GM18951 (cell line): ENCODE measurements around the gene RANBP17.
"Not testable (repeated sequence)": the region's sequence is repeated elsewhere in the genome, so short reads cannot be mapped to it uniquely, and the experiment has no call there.

ENCODE experiments used
- POLR2A ChIP-seq: IDR thresholded peaks from 4 replicates; pipeline ENCODE4 v1.6.1; 2011; ENCODE audit warnings: mild to moderate bottlenecking; ENCODE audit not compliant: insufficient read length, insufficient read depth; ENCODE audit errors: extremely low read depth
- in situ Hi-C: fragments of 300-500 bp; cut with MboI; formaldehyde crosslinking; loops from one replicate; pipeline ENCODE4 v1.12.0; 2022; ENCODE audit warnings: low sequenced_read_pairs, mixed read lengths, inconsistent platforms; ENCODE audit not compliant: unreplicated experiment

Gene RANBP17

GRCh38 chr5:170939178-170939577 is 77.4 kb downstream of the RANBP17 start:
- TF ChIP-seq POLR2A = no peak
- in situ Hi-C loops = no loop called here

- in situ Hi-C loops = no loop called here
- no peak for TF ChIP-seq POLR2A
These were observed 80.0 kb downstream of the RANBP17 start for GRCh38 chr5:170941788-170942187.

GRCh38 chr5:170945275-170945674 is 83.5 kb downstream of the RANBP17 start:
- in situ Hi-C loops = no loop called here
- no peak for TF ChIP-seq POLR2A

GRCh38 chr5:170960567-170960966 is 98.7 kb downstream of the RANBP17 start:
- in situ Hi-C loops = no loop called here
- no peak for TF ChIP-seq POLR2A

- no peak for TF ChIP-seq POLR2A
- in situ Hi-C loops = no loop called here
These were observed 101.7 kb downstream of the RANBP17 start for GRCh38 chr5:170963521-170963920.

GRCh38 chr5:170974461-170974860 is 112.6 kb downstream of the RANBP17 start:
- TF ChIP-seq POLR2A = no peak
- in situ Hi-C loops = no loop called here

GRCh38 chr5:170980261-170980660 is 118.4 kb downstream of the RANBP17 start:
- in situ Hi-C loops = not testable (repeated sequence)

GRCh38 chr5:170985486-170985885 is 123.7 kb downstream of the RANBP17 start:
- in situ Hi-C loops = no loop called here
- TF ChIP-seq POLR2A = no peak

GRCh38 chr5:170986598-170986997 is 124.8 kb downstream of the RANBP17 start:
- TF ChIP-seq POLR2A = no peak
- in situ Hi-C loops = no loop called here

GRCh38 chr5:170993476-170993875 is 131.7 kb downstream of the RANBP17 start:
- in situ Hi-C loops = no loop called here
- no peak for TF ChIP-seq POLR2A

GRCh38 chr5:171010086-171010485 is 148.3 kb downstream of the RANBP17 start:
- TF ChIP-seq POLR2A = no peak
- in situ Hi-C loops = no loop called here

- in situ Hi-C loops = no loop called here
- no peak for TF ChIP-seq POLR2A
These were observed 149.0 kb downstream of the RANBP17 start for GRCh38 chr5:171010816-171011215.

- in situ Hi-C loops = no loop called here
- no peak for TF ChIP-seq POLR2A
These were observed 161.7 kb downstream of the RANBP17 start for GRCh38 chr5:171023508-171023907.

GRCh38 chr5:171024084-171024483 is 162.3 kb downstream of the RANBP17 start:
- in situ Hi-C loops = no loop called here
- no peak for TF ChIP-seq POLR2A

- in situ Hi-C loops = no loop called here
These were observed 167.6 kb downstream of the RANBP17 start for GRCh38 chr5:171029401-171029800.

More at GRCh38 chr5:171029401-171029800, 167.6 kb downstream of the RANBP17 start:
- TF ChIP-seq POLR2A = no peak
